ENCODE data around the gene RSRC1. TPM values are rescaled to one million over a fixed set of nuclear protein-coding genes. Genes with fewer than 3 reads are reported as not detected.
"Not testable (repeated sequence)": the region's sequence is repeated elsewhere in the genome, so short reads cannot be mapped to it uniquely, and the experiment has no call there.

The RSRC1 gene
- total and polyA plus RNA-seq, 12 donors: 12.6 to 27.6 (median 21.4) TPM

DNA sequence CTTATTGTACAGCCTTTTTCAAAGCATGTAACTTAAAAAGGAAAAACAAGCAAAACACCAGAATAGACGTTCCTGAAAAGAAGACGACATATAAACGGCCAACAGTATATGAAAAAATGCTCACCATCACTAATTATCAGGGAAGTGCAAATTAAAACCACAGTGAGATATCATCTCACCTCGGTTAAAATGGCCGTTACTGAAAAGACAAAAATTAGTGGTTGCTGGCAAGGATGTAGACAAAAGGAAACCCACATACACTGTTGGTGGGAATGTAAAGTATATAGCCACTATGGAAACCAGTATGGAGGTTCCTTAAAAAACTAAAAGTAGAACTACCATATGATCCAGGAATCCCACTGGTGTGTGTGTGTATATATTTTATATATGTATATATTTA is 396.6 kb downstream of the RSRC1 start:
- Histone ChIP-seq H3K27ac (no peak overlapping the region), H3K36me3 (no peaks in the 10 kb centered on the region), H3K4me3 (no peak overlapping the region), H3K9me3 (peaks cover 0 to 7% (median 0%) of the 10 kb centered on the region in 11 donors), H3K4me1 (peaks cover 0 to 2% (median 0%) of the 10 kb centered on the region in 9 donors), H3K27me3 (no peaks in the 10 kb centered on the region)
- ATAC-seq (no peak), DNase-seq (no peak)
- WGBS, 2 donors: 88% methylated on average over 5 of the region's 5 CpGs
- TF ChIP-seq CTCF (IDR thresholded peaks at IDR 0.05): no peak
- intact Hi-C loops (cut with DNase I): no loop called here

- DNase-seq (no peak), ATAC-seq (no peak)
- Histone ChIP-seq H3K4me3 (no peak overlapping the region), H3K27ac (no peak overlapping the region), H3K9me3 (peaks cover 0 to 12% (median 0%) of the 10 kb centered on the region in 11 donors), H3K4me1 (peaks cover 0 to 2% (median 0%) of the 10 kb centered on the region in 9 donors), H3K27me3 (no peaks in the 10 kb centered on the region), H3K36me3 (no peaks in the 10 kb centered on the region)
- intact Hi-C loops (cut with DNase I): no loop called here
- TF ChIP-seq CTCF (IDR thresholded peaks at IDR 0.05): no peak
- 73 to 77% methylated on average over 7 of the region's 7 CpGs for WGBS, 2 donors
Measured at GRCh38 chr3:158508481-158508880, 398.6 kb downstream of the RSRC1 start.

GRCh38 chr3:158509891-158510290 is 400.0 kb downstream of the RSRC1 start:
- peaks cover 0 to 2% (median 0%) of the 10 kb centered on the region in 9 donors for H3K4me1 ChIP-seq
- intact Hi-C loops (cut with DNase I): no loop called here
- TF ChIP-seq CTCF (IDR thresholded peaks at IDR 0.05): no peak
- peaks cover 0 to 25% (median 0%) of the 10 kb centered on the region in 11 donors for H3K9me3 ChIP-seq
- WGBS, 2 donors: 94 to 95% methylated on average over 1 of the region's 1 CpG
- ATAC-seq (no peak), DNase-seq (no peak)
- no peak overlapping the region for H3K27ac ChIP-seq
- no peaks in the 10 kb centered on the region for H3K36me3 ChIP-seq
- no peaks in the 10 kb centered on the region for H3K27me3 ChIP-seq
- no peak overlapping the region for H3K4me3 ChIP-seq

GRCh38 chr3:158516729-158517128 is 406.8 kb downstream of the RSRC1 start:
- ATAC-seq, H3K36me3 ChIP-seq: not testable (repeated sequence)

GRCh38 chr3:158519776-158520175 is 409.9 kb downstream of the RSRC1 start:
- Histone ChIP-seq H3K36me3 (no peaks in the 10 kb centered on the region), H3K9me3 (peaks cover 0 to 22% (median 0%) of the 10 kb centered on the region in 11 donors), H3K27me3 (no peaks in the 10 kb centered on the region), H3K4me1 (peaks cover 0 to 7% (median 0%) of the 10 kb centered on the region in 9 donors), H3K4me3 (no peak overlapping the region), H3K27ac (no peak overlapping the region)
- intact Hi-C loops (cut with DNase I): no loop called here
- 55 to 62% methylated on average over 1 of the region's 1 CpG for WGBS, 2 donors
- DNase-seq (no peak), ATAC-seq (no peak)
- no peak for TF ChIP-seq CTCF (IDR thresholded peaks at IDR 0.05)

More at GRCh38 chr3:158516729-158517128, 406.8 kb downstream of the RSRC1 start:
- H3K4me1 ChIP-seq; H3K27me3 ChIP-seq; H3K27ac ChIP-seq; DNase-seq; intact Hi-C loops (cut with DNase I); H3K4me3 ChIP-seq: not testable (repeated sequence)
- whole genome bisulfite sequencing, 2 donors: 92 to 98% methylated on average over 17 to 21 of the region's 22 CpGs
- H3K9me3 ChIP-seq: peaks cover 0 to 27% (median 0%) of the 10 kb centered on the region in 11 donors
